ENCODE measurements around the gene MASP1. TPM values are rescaled to one million over a fixed set of nuclear protein-coding genes. Genes with fewer than 3 reads are reported as not detected.

MASP1 gene
- total RNA-seq, 2 donors from 2014 or later: 1.9 to 2.6 TPM

- peaks cover 2% of the 10 kb centered on the region for H3K9me3 ChIP-seq
- no peak overlapping the region for H3K4me3 ChIP-seq
- no peaks in the 10 kb centered on the region for H3K36me3 ChIP-seq
- peaks cover 0 to 14% of the 10 kb centered on the region in 2 donors for H3K4me1 ChIP-seq (ENCODE audit: control insufficient read depth in 1 of 2, low read depth in 2 of 2)
- H3K27ac ChIP-seq: no peak overlapping the region
- no peak for TF ChIP-seq CTCF (IDR thresholded peaks at IDR 0.05)
- ATAC-seq (ENCODE audit: insufficient number of reproducible peaks, low FRiP score, low read depth): no peak
- no peaks in the 10 kb centered on the region for H3K27me3 ChIP-seq (replicated peaks; ENCODE audit: insufficient read depth)
- no peak for DNase-seq (ENCODE audit: low spot score)
Measured at GRCh38 chr3:187295316-187296034, 3.9 kb upstream of the MASP1 start.

GRCh38 chr3:187293516-187294430 is 2.2 kb upstream of the MASP1 start:
- Histone ChIP-seq H3K36me3 (no peaks in the 10 kb centered on the region), H3K4me1 (ENCODE audit: control insufficient read depth in 1 of 2, low read depth in 2 of 2) (peaks cover 0 to 28% of the 10 kb centered on the region in 2 donors), H3K4me3 (no peak overlapping the region), H3K27me3 (replicated peaks; ENCODE audit: insufficient read depth) (no peaks in the 10 kb centered on the region), H3K27ac (no peak overlapping the region), H3K9me3 (peaks cover 2% of the 10 kb centered on the region)
- TF ChIP-seq CTCF (IDR thresholded peaks at IDR 0.05): no peak
- DNase-seq (ENCODE audit: low spot score) (no peak), ATAC-seq (ENCODE audit: insufficient number of reproducible peaks, low FRiP score, low read depth) (no peak)

DNA sequence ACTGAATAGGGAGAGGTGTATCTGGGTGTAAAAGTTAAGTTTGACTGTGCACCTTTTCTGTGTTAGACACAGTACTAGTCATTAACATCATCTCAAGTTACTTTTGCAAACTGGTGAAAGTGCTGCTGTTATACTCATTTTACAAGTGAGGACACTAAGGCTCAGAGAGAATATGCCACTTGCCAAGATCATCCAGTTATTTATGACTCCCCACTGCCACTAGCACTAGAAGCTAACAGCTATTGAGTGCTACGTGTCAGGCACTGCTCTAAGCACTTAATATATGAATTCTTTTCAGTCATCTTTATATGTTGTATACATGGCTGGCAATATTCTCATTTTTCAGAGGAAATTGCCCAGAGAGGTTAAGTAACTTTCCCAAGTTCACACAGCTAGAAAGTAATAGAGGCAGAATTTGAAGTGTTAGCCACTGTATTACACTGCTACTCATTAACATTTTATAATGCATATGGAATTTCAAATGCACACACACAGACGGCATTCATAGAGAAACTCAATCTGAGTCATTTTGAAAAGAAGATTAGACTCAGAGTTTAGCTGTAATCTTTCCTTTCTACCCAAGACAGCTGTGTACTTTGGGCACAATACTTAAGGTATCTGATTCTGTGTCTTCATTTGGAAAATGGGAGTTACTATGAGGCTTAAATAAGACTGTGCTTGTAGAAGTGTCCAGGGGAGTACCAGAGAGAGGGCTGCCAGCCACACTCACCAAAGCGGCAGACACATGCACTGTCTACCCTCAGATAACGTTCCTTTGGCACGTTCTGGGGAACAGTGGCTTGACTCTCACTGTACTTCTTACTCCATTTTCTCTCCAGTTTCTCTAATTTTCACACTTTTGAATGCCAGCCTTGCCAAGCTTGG is 1.3 kb upstream of the MASP1 start:
- no peak overlapping the region for H3K4me3 ChIP-seq
- no peaks in the 10 kb centered on the region for H3K9me3 ChIP-seq
- DNase-seq (ENCODE audit: low spot score) (no peak), ATAC-seq (ENCODE audit: insufficient number of reproducible peaks, low FRiP score, low read depth) (no peak)
- no peaks in the 10 kb centered on the region for H3K36me3 ChIP-seq
- no peaks in the 10 kb centered on the region for H3K27me3 ChIP-seq (replicated peaks; ENCODE audit: insufficient read depth)
- H3K4me1 ChIP-seq (ENCODE audit: control insufficient read depth in 1 of 2, low read depth in 2 of 2): peaks cover 0 to 37% of the 10 kb centered on the region in 2 donors
- no peak overlapping the region for H3K27ac ChIP-seq
- no peak for TF ChIP-seq CTCF (IDR thresholded peaks at IDR 0.05)

- TF ChIP-seq CTCF (IDR thresholded peaks at IDR 0.05): no peak
- Histone ChIP-seq H3K27ac (no peak overlapping the region), H3K4me1 (ENCODE audit: control insufficient read depth in 1 of 2, low read depth in 2 of 2) (peaks cover 0 to 42% of the 10 kb centered on the region in 2 donors), H3K36me3 (no peaks in the 10 kb centered on the region), H3K9me3 (no peaks in the 10 kb centered on the region), H3K4me3 (no peak overlapping the region), H3K27me3 (replicated peaks; ENCODE audit: insufficient read depth) (no peaks in the 10 kb centered on the region)
- DNase-seq (ENCODE audit: low spot score): no peak
- ATAC-seq (ENCODE audit: insufficient number of reproducible peaks, low FRiP score, low read depth): no peak
Measured at GRCh38 chr3:187292181-187292580, 644 bp upstream of the MASP1 start.

Data from thoracic aorta (tissue), 2 donors.